GM23338 (cell line): ENCODE measurements around the gene MYH14. TPM values are rescaled to one million over a fixed set of nuclear protein-coding genes. Genes with fewer than 3 reads are reported as not detected.
A peak's percentile ranks its signal among the peaks of the same experiment; 100 is the strongest.

ENCODE experiments used
- ATAC-seq: fragments of 200-7000 bp; cut with Tn5 transposase; 3 replicates; pipeline ENCODE4 v1.9.1; 2020
- DNase-seq: peaks from one replicate; pipeline ENCODE4 v3.0.0-alpha.2; 2015; ENCODE audit warnings: low spot score
- H2AFZ ChIP-seq: fragments of 200-600 bp; sonication (generic); 2 replicates; pipeline ENCODE4 v1.8.0; 2016; ENCODE audit warnings: antibody characterized with exemption, mild to moderate bottlenecking, moderate library complexity
- H3F3A ChIP-seq: fragments of 200-600 bp; sonication (generic); replicated peaks from 2 replicates; pipeline ENCODE4 v1.8.0; 2017; ENCODE audit warnings: antibody characterized with exemption, mixed run types, low read depth
- H3K27ac ChIP-seq: fragments of 200-600 bp; sonication (generic); 2 replicates; pipeline ENCODE4 v1.6.1; 2016; ENCODE audit warnings: low read depth
- H3K27me3 ChIP-seq: fragments of 200-600 bp; sonication (generic); 2 replicates; pipeline ENCODE4 v1.8.0; 2016; ENCODE audit warnings: mild to moderate bottlenecking, mixed run types, moderate library complexity; ENCODE audit not compliant: insufficient read depth
- H3K36me3 ChIP-seq: fragments of 200-600 bp; sonication (generic); 2 replicates; pipeline ENCODE4 v1.8.0; 2016; ENCODE audit warnings: mild to moderate bottlenecking; ENCODE audit not compliant: insufficient read depth
- H3K4me1 ChIP-seq: fragments of 200-600 bp; sonication (generic); 2 replicates; pipeline ENCODE4 v1.8.0; 2016; ENCODE audit warnings: mild to moderate bottlenecking, moderate library complexity; ENCODE audit not compliant: insufficient read depth
- H3K4me2 ChIP-seq: fragments of 200-600 bp; sonication (generic); 2 replicates; pipeline ENCODE4 v1.7.1; 2017; ENCODE audit warnings: mixed run types
- H3K4me3 ChIP-seq: fragments of 200-600 bp; sonication (generic); 2 replicates; pipeline ENCODE4 v1.6.1; 2016; ENCODE audit warnings: mixed run types
- H3K79me2 ChIP-seq: fragments of 200-600 bp; sonication (generic); replicated peaks from 2 replicates; pipeline ENCODE4 v1.8.0; 2017; ENCODE audit warnings: mild to moderate bottlenecking; ENCODE audit not compliant: insufficient read depth
- H3K9me2 ChIP-seq: fragments of 200-600 bp; sonication (generic); 2 replicates; pipeline ENCODE4 v1.8.0; 2017; ENCODE audit not compliant: insufficient read depth
- H4K20me1 ChIP-seq: fragments of 200-600 bp; sonication (generic); replicated peaks from 2 replicates; pipeline ENCODE4 v1.8.0; 2017; ENCODE audit warnings: mild to moderate bottlenecking; ENCODE audit not compliant: insufficient read depth
- H3K27ac Mint-ChIP-seq: 2 replicates; pipeline ENCODE4 v1.8.0; 2020; ENCODE audit warnings: inconsistent platforms, mild to moderate bottlenecking, moderate library complexity, mixed read lengths
- H3K27me3 Mint-ChIP-seq: 3 replicates; pipeline ENCODE4 v1.8.0; 2022; ENCODE audit warnings: low read depth, mild to moderate bottlenecking, moderate library complexity, mixed read lengths, inconsistent platforms; ENCODE audit not compliant: insufficient read depth, poor library complexity
- H3K36me3 Mint-ChIP-seq: 3 replicates; pipeline ENCODE4 v1.8.0; 2021; ENCODE audit warnings: low read depth, mild to moderate bottlenecking, inconsistent platforms, moderate library complexity, mixed read lengths
- H3K4me1 Mint-ChIP-seq: 3 replicates; pipeline ENCODE4 v1.8.0; 2020; ENCODE audit warnings: mild to moderate bottlenecking, inconsistent platforms, mixed read lengths
- H3K4me3 Mint-ChIP-seq: 3 replicates; pipeline ENCODE4 v1.8.0; 2021; ENCODE audit warnings: moderate library complexity, mild to moderate bottlenecking, inconsistent platforms, mixed read lengths
- H3K9me3 Mint-ChIP-seq: 3 replicates; pipeline ENCODE4 v1.8.0; 2020; ENCODE audit warnings: moderate library complexity, mild to moderate bottlenecking, inconsistent platforms, mixed read lengths
- CREB1 ChIP-seq: fragments of 250-450 bp; sonication (Bioruptor Pico); IDR thresholded peaks from 2 replicates; pipeline ENCODE4 v1.5.0; 2020; ENCODE audit warnings: low read depth, mild to moderate bottlenecking, moderate library complexity
- EZH2 ChIP-seq: fragments of 200-600 bp; sonication (generic); IDR thresholded peaks from one replicate; pipeline ENCODE4 v1.8.0; 2017; ENCODE audit warnings: antibody characterized with exemption, mild to moderate bottlenecking, low read depth; ENCODE audit not compliant: unreplicated experiment
- EZH2phosphoT487 ChIP-seq: fragments of 200-600 bp; sonication (generic); IDR thresholded peaks from one replicate; pipeline ENCODE4 v1.8.1; 2018; ENCODE audit warnings: antibody characterized with exemption; ENCODE audit not compliant: unreplicated experiment
- JUNB ChIP-seq: IDR thresholded peaks from one replicate; pipeline ENCODE4 v1.6.1; 2016; ENCODE audit warnings: antibody characterized with exemption; ENCODE audit not compliant: unreplicated experiment
- NANOG ChIP-seq: IDR thresholded peaks from 2 replicates; pipeline ENCODE4 v1.6.1; 2016; ENCODE audit warnings: antibody characterized with exemption, borderline replicate concordance
- POLR2AphosphoS5 ChIP-seq: IDR thresholded peaks from 2 replicates; pipeline ENCODE4 v1.6.1; 2016; ENCODE audit warnings: antibody characterized with exemption, low read depth
- STAT1 ChIP-seq: IDR thresholded peaks from one replicate; pipeline ENCODE4 v1.6.1; 2016; ENCODE audit warnings: antibody characterized with exemption; ENCODE audit not compliant: unreplicated experiment
- polyA plus RNA-seq: library from polyadenylated mRNA; unstranded; fragments of >200 nt; fragmentation: Nextera tagmentation; extraction: Ambion mirVana; gene quantifications from 2 replicates; pipeline ENCODE4 v1.2.1, GENCODE V29; 2016
- total RNA-seq: library from RNA; depleted of rRNA; stranded (reverse); fragments of >200 nt; shearing (Covaris generic); gene quantifications from 2 replicates; pipeline ENCODE4 v1.2.3, GENCODE V29; 2014
- TF ChIP-seq, protein P1 (sequence below): IDR thresholded peaks from one replicate; pipeline ENCODE4 v1.6.1; 2018; ENCODE audit warnings: antibody characterized with exemption; ENCODE audit not compliant: unreplicated experiment
- TF ChIP-seq, protein P2 (sequence below): IDR thresholded peaks from 2 replicates; pipeline ENCODE4 v1.6.1; 2016; ENCODE audit warnings: antibody characterized with exemption

The MYH14 gene
- total and polyA plus RNA-seq, 2 experiments from 2014 or later = 25.5 to 27.5 TPM

DNA sequence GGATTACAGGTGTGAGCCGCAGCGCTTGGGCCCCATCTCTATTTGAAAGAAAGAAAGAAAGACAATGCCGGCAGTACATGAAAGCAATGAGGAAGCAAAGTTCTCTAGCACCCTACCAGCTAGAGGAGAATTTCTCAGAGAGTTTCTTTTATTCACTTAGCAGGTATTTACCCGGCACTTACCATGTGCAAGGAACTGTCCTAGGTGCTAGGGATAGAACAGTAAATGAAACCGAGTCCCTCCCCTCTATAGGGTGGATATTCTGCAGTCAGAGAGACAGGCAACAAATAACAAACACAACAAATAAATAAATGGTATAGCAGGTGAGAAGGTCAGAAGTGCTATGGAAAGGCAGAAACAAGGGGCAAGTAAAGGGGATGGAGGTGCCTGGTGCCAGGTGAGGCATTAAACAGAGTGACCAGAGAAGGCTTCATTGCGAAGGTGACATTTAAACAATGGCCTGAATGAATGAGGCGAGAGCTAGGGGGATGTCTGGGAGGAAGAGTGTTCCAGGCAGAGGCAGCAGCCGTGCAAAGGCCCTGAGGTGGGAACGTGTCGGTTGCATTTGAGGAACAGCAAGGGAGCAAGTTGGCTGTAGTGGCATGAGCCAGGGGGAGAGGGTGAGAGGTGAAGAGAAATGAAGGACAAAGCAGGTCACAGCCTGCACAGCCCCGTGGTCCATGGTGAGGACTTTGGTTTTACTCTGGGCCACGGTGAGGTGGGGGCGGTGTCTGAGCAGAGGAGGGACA, 10.8 kb upstream of the MYH14 start:
- H3K27me3 ChIP-seq = no peaks in the 10 kb centered on the region
- no peaks in the 10 kb centered on the region for H3K79me2 ChIP-seq
- H2AFZ ChIP-seq = no peak overlapping the region
- H3K36me3 Mint-ChIP-seq = peaks cover 44% of the 10 kb centered on the region
- H3K9me3 Mint-ChIP-seq = peaks cover 94% of the 10 kb centered on the region
- TF ChIP-seq, protein P1, sequence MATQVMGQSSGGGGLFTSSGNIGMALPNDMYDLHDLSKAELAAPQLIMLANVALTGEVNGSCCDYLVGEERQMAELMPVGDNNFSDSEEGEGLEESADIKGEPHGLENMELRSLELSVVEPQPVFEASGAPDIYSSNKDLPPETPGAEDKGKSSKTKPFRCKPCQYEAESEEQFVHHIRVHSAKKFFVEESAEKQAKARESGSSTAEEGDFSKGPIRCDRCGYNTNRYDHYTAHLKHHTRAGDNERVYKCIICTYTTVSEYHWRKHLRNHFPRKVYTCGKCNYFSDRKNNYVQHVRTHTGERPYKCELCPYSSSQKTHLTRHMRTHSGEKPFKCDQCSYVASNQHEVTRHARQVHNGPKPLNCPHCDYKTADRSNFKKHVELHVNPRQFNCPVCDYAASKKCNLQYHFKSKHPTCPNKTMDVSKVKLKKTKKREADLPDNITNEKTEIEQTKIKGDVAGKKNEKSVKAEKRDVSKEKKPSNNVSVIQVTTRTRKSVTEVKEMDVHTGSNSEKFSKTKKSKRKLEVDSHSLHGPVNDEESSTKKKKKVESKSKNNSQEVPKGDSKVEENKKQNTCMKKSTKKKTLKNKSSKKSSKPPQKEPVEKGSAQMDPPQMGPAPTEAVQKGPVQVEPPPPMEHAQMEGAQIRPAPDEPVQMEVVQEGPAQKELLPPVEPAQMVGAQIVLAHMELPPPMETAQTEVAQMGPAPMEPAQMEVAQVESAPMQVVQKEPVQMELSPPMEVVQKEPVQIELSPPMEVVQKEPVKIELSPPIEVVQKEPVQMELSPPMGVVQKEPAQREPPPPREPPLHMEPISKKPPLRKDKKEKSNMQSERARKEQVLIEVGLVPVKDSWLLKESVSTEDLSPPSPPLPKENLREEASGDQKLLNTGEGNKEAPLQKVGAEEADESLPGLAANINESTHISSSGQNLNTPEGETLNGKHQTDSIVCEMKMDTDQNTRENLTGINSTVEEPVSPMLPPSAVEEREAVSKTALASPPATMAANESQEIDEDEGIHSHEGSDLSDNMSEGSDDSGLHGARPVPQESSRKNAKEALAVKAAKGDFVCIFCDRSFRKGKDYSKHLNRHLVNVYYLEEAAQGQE = peak; percentile 71
- TF ChIP-seq POLR2AphosphoS5 = no peak
- no peaks in the 10 kb centered on the region for H3K4me1 Mint-ChIP-seq
- H3K4me3 ChIP-seq = no peak overlapping the region
- DNase-seq (peak; percentile 57), ATAC-seq (no peak)
- H3K9me2 ChIP-seq = no peaks in the 10 kb centered on the region
- H3K27me3 Mint-ChIP-seq = peaks cover 9% of the 10 kb centered on the region
- no peak overlapping the region for H3K4me3 Mint-ChIP-seq
- H3K27ac ChIP-seq = no peak overlapping the region
- H3F3A ChIP-seq = no peaks in the 10 kb centered on the region
- no peaks in the 10 kb centered on the region for H4K20me1 ChIP-seq
- no peaks in the 10 kb centered on the region for H3K36me3 ChIP-seq
- no peaks in the 10 kb centered on the region for H3K4me1 ChIP-seq
- no peak overlapping the region for H3K27ac Mint-ChIP-seq
- no peak overlapping the region for H3K4me2 ChIP-seq

DNA sequence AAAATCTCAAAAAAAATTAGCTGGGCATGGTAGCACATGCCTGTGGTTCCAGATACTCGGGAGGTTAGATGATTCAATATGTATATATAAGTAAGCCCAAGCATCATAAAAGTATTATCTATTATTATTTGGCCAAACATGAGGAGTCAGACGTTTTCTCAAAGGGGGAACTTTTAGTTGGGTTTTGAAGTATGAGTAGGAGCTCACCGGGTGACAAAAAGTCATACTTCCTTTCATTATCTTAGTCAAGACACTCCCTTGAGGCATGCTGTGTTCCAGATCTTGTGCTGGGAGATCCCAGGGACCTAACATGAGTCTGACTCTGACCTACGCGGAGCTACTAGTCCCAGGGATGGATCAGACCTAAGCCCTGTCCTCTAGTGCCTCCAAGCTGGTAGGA, 8.2 kb upstream of the MYH14 start:
- Histone ChIP-seq H3K79me2 (no peaks in the 10 kb centered on the region), H3K27me3 (no peaks in the 10 kb centered on the region), H3K4me1 (no peaks in the 10 kb centered on the region; the same call in 1 of the 2 replicates), H3K9me2 (no peaks in the 10 kb centered on the region), H3K27ac (no peak overlapping the region), H3K4me2 (no peak overlapping the region), H4K20me1 (no peaks in the 10 kb centered on the region), H3K36me3 (no peaks in the 10 kb centered on the region), H3K4me3 (no peak overlapping the region), H2AFZ (no peak overlapping the region), H3F3A (no peaks in the 10 kb centered on the region)
- Mint-ChIP-seq H3K4me1 (no peaks in the 10 kb centered on the region), H3K4me3 (no peak overlapping the region), H3K27ac (no peak overlapping the region), H3K27me3 (peaks cover 5% of the 10 kb centered on the region), H3K36me3 (peaks cover 45% of the 10 kb centered on the region), H3K9me3 (peaks cover 98% of the 10 kb centered on the region)
- no peak for DNase-seq
- TF ChIP-seq NANOG (no peak), CREB1 (CRISPR knock-in tag) (no peak), POLR2AphosphoS5 (no peak), EZH2 (no peak), EZH2phosphoT487 (no peak), STAT1 (no peak), JUNB (no peak)
- TF ChIP-seq, protein P1 = no peak
- TF ChIP-seq, protein P2, sequence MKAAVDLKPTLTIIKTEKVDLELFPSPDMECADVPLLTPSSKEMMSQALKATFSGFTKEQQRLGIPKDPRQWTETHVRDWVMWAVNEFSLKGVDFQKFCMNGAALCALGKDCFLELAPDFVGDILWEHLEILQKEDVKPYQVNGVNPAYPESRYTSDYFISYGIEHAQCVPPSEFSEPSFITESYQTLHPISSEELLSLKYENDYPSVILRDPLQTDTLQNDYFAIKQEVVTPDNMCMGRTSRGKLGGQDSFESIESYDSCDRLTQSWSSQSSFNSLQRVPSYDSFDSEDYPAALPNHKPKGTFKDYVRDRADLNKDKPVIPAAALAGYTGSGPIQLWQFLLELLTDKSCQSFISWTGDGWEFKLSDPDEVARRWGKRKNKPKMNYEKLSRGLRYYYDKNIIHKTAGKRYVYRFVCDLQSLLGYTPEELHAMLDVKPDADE = no peak
- ATAC-seq = no peak
